HG03097 (cell line): ENCODE data around the gene PLXNA4.
"Not testable (repeated sequence)": the region's sequence is repeated elsewhere in the genome, so short reads cannot be mapped to it uniquely, and the experiment has no call there.

Experiments used
- ATAC-seq: cut with Tn5 transposase; IDR thresholded peaks from one replicate; pipeline ENCODE4 v1.9.1; 2021; ENCODE audit not compliant: unreplicated experiment, low FRiP score

The PLXNA4 gene

GRCh38 chr7:132575982-132576720 is at the start of gene PLXNA4:
Gene PLXNA4 (minus strand): TSS chr7:132576470. CDS start chr7:132508693, 67,777 bp downstream.
- no peak for ATAC-seq

GRCh38 chr7:132625651-132626050 is 49.4 kb upstream of the PLXNA4 start:
- no peak for ATAC-seq

GRCh38 chr7:132622081-132622480 is 45.8 kb upstream of the PLXNA4 start:
- no peak for ATAC-seq

GRCh38 chr7:132619967-132620366 is 43.7 kb upstream of the PLXNA4 start:
- ATAC-seq = no peak

GRCh38 chr7:132618956-132619305 is 42.7 kb upstream of the PLXNA4 start:
- no peak for ATAC-seq

GRCh38 chr7:132618271-132618955 is 42.1 kb upstream of the PLXNA4 start:
- no peak for ATAC-seq

- ATAC-seq = no peak
Measured at GRCh38 chr7:132614428-132615318, 38.4 kb upstream of the PLXNA4 start.

- no peak for ATAC-seq
Measured at GRCh38 chr7:132613737-132614136, 37.5 kb upstream of the PLXNA4 start.

- no peak for ATAC-seq
Measured at GRCh38 chr7:132610995-132611394, 34.7 kb upstream of the PLXNA4 start.

- no peak for ATAC-seq
Measured at GRCh38 chr7:132609906-132610520, 33.7 kb upstream of the PLXNA4 start.

- no peak for ATAC-seq
Measured at GRCh38 chr7:132609222-132609621, 33.0 kb upstream of the PLXNA4 start.

GRCh38 chr7:132608523-132608922 is 32.3 kb upstream of the PLXNA4 start:
- ATAC-seq = no peak

GRCh38 chr7:132607656-132608055 is 31.4 kb upstream of the PLXNA4 start:
- ATAC-seq = no peak

GRCh38 chr7:132604121-132604520 is 27.9 kb upstream of the PLXNA4 start:
- no peak for ATAC-seq

- no peak for ATAC-seq
Measured at GRCh38 chr7:132603220-132603833, 27.1 kb upstream of the PLXNA4 start.

GRCh38 chr7:132601783-132602182 is 25.5 kb upstream of the PLXNA4 start:
- ATAC-seq = no peak

GRCh38 chr7:132596588-132596987 is 20.3 kb upstream of the PLXNA4 start:
- no peak for ATAC-seq

GRCh38 chr7:132594741-132595140 is 18.5 kb upstream of the PLXNA4 start:
- not testable (repeated sequence) for ATAC-seq

- ATAC-seq = no peak
Measured at GRCh38 chr7:132592936-132593335, 16.7 kb upstream of the PLXNA4 start.

- no peak for ATAC-seq
Measured at GRCh38 chr7:132592231-132592920, 16.1 kb upstream of the PLXNA4 start.
